Neural progenitor cell (in vitro differentiated cells): ENCODE results near the gene EIF4G3. TPM values are rescaled to one million over a fixed set of nuclear protein-coding genes. Genes with fewer than 3 reads are reported as not detected.

Source experiments
- DNase-seq: peaks from one replicate; pipeline ENCODE4 v3.0.0-alpha.2; 2016; ENCODE audit warnings: low spot score
- H2AFZ ChIP-seq: fragments of 200-600 bp; sonication (generic); replicated peaks from 2 replicates; pipeline ENCODE4 v1.6.1; 2016; ENCODE audit warnings: antibody characterized with exemption
- H3F3A ChIP-seq: fragments of 200-600 bp; sonication (generic); 2 replicates; pipeline ENCODE4 v1.6.1; 2016; ENCODE audit warnings: antibody characterized with exemption, low read depth
- H3K27ac ChIP-seq: fragments of 200-600 bp; sonication (generic); 2 replicates; pipeline ENCODE4 v1.5.1; 2016; ENCODE audit warnings: mild to moderate bottlenecking
- H3K27me3 ChIP-seq: fragments of 200-600 bp; sonication (generic); 2 replicates; pipeline ENCODE4 v1.6.1; 2016; ENCODE audit warnings: mild to moderate bottlenecking, moderate library complexity
- H3K36me3 ChIP-seq: fragments of 200-600 bp; sonication (generic); 2 replicates; pipeline ENCODE4 v1.5.1; 2016
- H3K4me1 ChIP-seq: fragments of 200-600 bp; sonication (generic); 2 replicates; pipeline ENCODE4 v1.6.1; 2016; ENCODE audit warnings: mixed run types
- H3K4me2 ChIP-seq: fragments of 200-600 bp; sonication (generic); 2 replicates; pipeline ENCODE4 v1.6.1; 2016
- H3K4me3 ChIP-seq: fragments of 200-600 bp; sonication (generic); 2 replicates; pipeline ENCODE4 v1.5.1; 2016
- H3K79me2 ChIP-seq: fragments of 200-600 bp; sonication (generic); 2 replicates; pipeline ENCODE4 v1.6.1; 2016; ENCODE audit warnings: low read depth
- H3K9ac ChIP-seq: fragments of 200-600 bp; sonication (generic); 2 replicates; pipeline ENCODE4 v1.6.1; 2016
- H3K9me3 ChIP-seq: fragments of 200-600 bp; sonication (generic); 2 replicates; pipeline ENCODE4 v1.5.1; 2016; ENCODE audit warnings: low read depth
- H4K20me1 ChIP-seq: fragments of 200-600 bp; sonication (generic); 2 replicates; pipeline ENCODE4 v1.6.1; 2016; ENCODE audit warnings: low read depth
- H3K27ac Mint-ChIP-seq: 3 replicates; pipeline ENCODE4 v1.8.0; 2021; ENCODE audit warnings: mixed read lengths
- H3K27me3 Mint-ChIP-seq: 2 replicates; pipeline ENCODE4 v1.8.0; 2022; ENCODE audit warnings: low read depth, mild to moderate bottlenecking, inconsistent platforms, moderate library complexity, mixed read lengths; ENCODE audit not compliant: insufficient read depth
- H3K36me3 Mint-ChIP-seq: 3 replicates; pipeline ENCODE4 v1.8.0; 2021; ENCODE audit warnings: mixed read lengths
- H3K4me1 Mint-ChIP-seq: 3 replicates; pipeline ENCODE4 v1.8.0; 2021; ENCODE audit warnings: mixed read lengths
- H3K4me3 Mint-ChIP-seq: 3 replicates; pipeline ENCODE4 v1.8.0; 2021; ENCODE audit warnings: mild to moderate bottlenecking, moderate library complexity, mixed read lengths
- H3K9me3 Mint-ChIP-seq: 3 replicates; pipeline ENCODE4 v1.8.0; 2020; ENCODE audit warnings: mixed read lengths
- CTCF ChIP-seq: fragments of 200-600 bp; sonication (generic); IDR thresholded peaks from 2 replicates; pipeline ENCODE4 v1.5.1; 2017; ENCODE audit warnings: antibody characterized with exemption, mild to moderate bottlenecking
- EZH2 ChIP-seq: fragments of 200-600 bp; sonication (generic); IDR thresholded peaks from 2 replicates; pipeline ENCODE4 v1.6.1; 2017; ENCODE audit warnings: antibody characterized with exemption, mild to moderate bottlenecking, moderate library complexity
- EZH2phosphoT487 ChIP-seq: fragments of 200-600 bp; sonication (generic); IDR thresholded peaks from 2 replicates; pipeline ENCODE4 v1.6.1; 2017; ENCODE audit warnings: antibody characterized with exemption
- total RNA-seq: library from RNA; depleted of rRNA; stranded (reverse); fragments of >200 nt; gene quantifications from 2 replicates; pipeline ENCODE4 v1.2.3, GENCODE V29; 2015; ENCODE audit warnings: low replicate concordance

The EIF4G3 gene
- total RNA-seq, 1 donor from 2014 or later = 73.4 TPM

- peaks cover 10% of the 10 kb centered on the region for H3K36me3 ChIP-seq
- Mint-ChIP-seq H3K27ac (no peak overlapping the region), H3K4me3 (no peak overlapping the region), H3K9me3 (no peaks in the 10 kb centered on the region), H3K27me3 (no peaks in the 10 kb centered on the region), H3K4me1 (no peaks in the 10 kb centered on the region), H3K36me3 (peaks cover 19% of the 10 kb centered on the region)
- H3K79me2 ChIP-seq = no peaks in the 10 kb centered on the region
- H3K27ac ChIP-seq = no peak overlapping the region
- H3K27me3 ChIP-seq = no peaks in the 10 kb centered on the region
- H3K4me2 ChIP-seq = no peak overlapping the region
- H3K4me1 ChIP-seq = no peaks in the 10 kb centered on the region
- TF ChIP-seq CTCF (no peak), EZH2phosphoT487 (no peak), EZH2 (no peak)
- H3F3A ChIP-seq = no peaks in the 10 kb centered on the region
- no peaks in the 10 kb centered on the region for H3K9me3 ChIP-seq
- no peak overlapping the region for H2AFZ ChIP-seq
- no peak for DNase-seq
- no peak overlapping the region for H3K4me3 ChIP-seq
- H3K9ac ChIP-seq = no peak overlapping the region
- no peaks in the 10 kb centered on the region for H4K20me1 ChIP-seq
Measured at GRCh38 chr1:20829531-20829930, 347.2 kb downstream of the EIF4G3 start.

- Histone ChIP-seq H3K4me3 (no peak overlapping the region), H3K27me3 (no peaks in the 10 kb centered on the region), H4K20me1 (no peaks in the 10 kb centered on the region), H3K9me3 (no peaks in the 10 kb centered on the region), H2AFZ (no peak overlapping the region), H3K36me3 (peaks cover 8% of the 10 kb centered on the region), H3K79me2 (no peaks in the 10 kb centered on the region), H3K27ac (no peak overlapping the region), H3K4me2 (no peak overlapping the region), H3F3A (no peaks in the 10 kb centered on the region), H3K4me1 (no peaks in the 10 kb centered on the region), H3K9ac (no peak overlapping the region)
- Mint-ChIP-seq H3K27me3 (no peaks in the 10 kb centered on the region), H3K9me3 (no peaks in the 10 kb centered on the region), H3K4me3 (no peak overlapping the region), H3K27ac (no peak overlapping the region), H3K4me1 (no peaks in the 10 kb centered on the region), H3K36me3 (peaks cover 20% of the 10 kb centered on the region)
- TF ChIP-seq EZH2phosphoT487 (no peak), EZH2 (no peak), CTCF (no peak)
- DNase-seq = no peak
Measured at GRCh38 chr1:20823845-20824244, 352.9 kb downstream of the EIF4G3 start.

- Histone ChIP-seq H3K9ac (no peak overlapping the region), H3K27me3 (no peaks in the 10 kb centered on the region), H3K27ac (no peak overlapping the region), H3K4me3 (no peak overlapping the region), H3K36me3 (peaks cover 8% of the 10 kb centered on the region), H3K4me1 (no peaks in the 10 kb centered on the region), H3K79me2 (no peaks in the 10 kb centered on the region), H3F3A (peaks cover 2% of the 10 kb centered on the region), H4K20me1 (no peaks in the 10 kb centered on the region), H3K9me3 (no peaks in the 10 kb centered on the region), H3K4me2 (no peak overlapping the region), H2AFZ (no peak overlapping the region)
- no peaks in the 10 kb centered on the region for H3K27me3 Mint-ChIP-seq
- peaks cover 21% of the 10 kb centered on the region for H3K36me3 Mint-ChIP-seq
- H3K4me1 Mint-ChIP-seq = no peaks in the 10 kb centered on the region
- TF ChIP-seq EZH2 = no peak
- no peak for TF ChIP-seq EZH2phosphoT487
- no peak for TF ChIP-seq CTCF
- no peak overlapping the region for H3K27ac Mint-ChIP-seq
- H3K9me3 Mint-ChIP-seq = no peaks in the 10 kb centered on the region
- no peak overlapping the region for H3K4me3 Mint-ChIP-seq
- no peak for DNase-seq
Measured at GRCh38 chr1:20821466-20821865, 355.2 kb downstream of the EIF4G3 start.

- H3K9me3 ChIP-seq = no peaks in the 10 kb centered on the region
- H3K9ac ChIP-seq = no peak overlapping the region
- H3K4me1 ChIP-seq = no peaks in the 10 kb centered on the region
- no peak overlapping the region for H3K27ac Mint-ChIP-seq
- H3K4me1 Mint-ChIP-seq = no peaks in the 10 kb centered on the region
- H3K4me3 Mint-ChIP-seq = no peak overlapping the region
- no peaks in the 10 kb centered on the region for H3K27me3 Mint-ChIP-seq
- H3K36me3 Mint-ChIP-seq = peaks cover 21% of the 10 kb centered on the region
- no peaks in the 10 kb centered on the region for H3K79me2 ChIP-seq
- no peak overlapping the region for H3K4me2 ChIP-seq
- H3K4me3 ChIP-seq = no peak overlapping the region
- TF ChIP-seq EZH2 (no peak), EZH2phosphoT487 (no peak), CTCF (no peak)
- H4K20me1 ChIP-seq = no peaks in the 10 kb centered on the region
- H3F3A ChIP-seq = peaks cover 2% of the 10 kb centered on the region
- no peaks in the 10 kb centered on the region for H3K27me3 ChIP-seq
- H3K27ac ChIP-seq = no peak overlapping the region
- H3K9me3 Mint-ChIP-seq = no peaks in the 10 kb centered on the region
- peaks cover 8% of the 10 kb centered on the region for H3K36me3 ChIP-seq
- no peak overlapping the region for H2AFZ ChIP-seq
- DNase-seq = no peak
Measured at GRCh38 chr1:20819818-20820217, 356.9 kb downstream of the EIF4G3 start.
